ENCODE measurements around the gene C20orf204. TPM values are rescaled to one million over a fixed set of nuclear protein-coding genes. Genes with fewer than 3 reads are reported as not detected.

The C20orf204 gene, protein sequence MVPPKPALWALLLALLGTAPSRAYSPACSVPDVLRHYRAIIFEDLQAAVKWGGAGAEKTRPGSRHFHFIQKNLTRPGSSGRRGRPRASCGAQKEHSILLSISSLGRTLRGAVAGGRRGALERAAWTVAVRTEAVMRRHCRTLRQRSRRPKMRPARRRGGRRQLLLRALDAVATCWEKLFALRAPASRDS
- under 0.01 and 0.04 TPM in 2 replicates for total RNA-seq

DNA sequence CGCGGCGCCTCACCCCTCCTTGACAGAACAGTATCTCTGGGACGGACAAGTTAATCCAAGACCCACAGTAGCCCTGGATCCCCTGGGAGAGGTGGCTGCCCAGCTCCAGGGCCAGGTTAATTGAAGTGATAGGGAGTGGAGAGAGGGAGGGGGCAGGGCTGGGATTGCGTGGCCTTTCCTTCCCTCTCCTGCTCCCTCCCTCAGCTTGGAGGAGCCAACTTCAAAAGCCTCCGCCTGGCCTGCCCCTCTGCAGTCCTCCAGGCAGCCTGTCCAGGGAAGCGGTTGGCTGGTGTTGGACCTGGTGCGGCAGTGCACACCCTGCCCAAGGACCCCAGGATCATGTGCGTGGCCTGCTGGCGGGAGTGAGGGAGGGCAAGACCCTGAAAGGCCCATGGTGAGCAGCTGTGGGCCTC is at the start of gene C20orf204:
C20orf204 (plus strand) TSS at position 250 of the 413 bp plus-strand sequence; CDS start at position 392, 142 bp downstream.

DNA sequence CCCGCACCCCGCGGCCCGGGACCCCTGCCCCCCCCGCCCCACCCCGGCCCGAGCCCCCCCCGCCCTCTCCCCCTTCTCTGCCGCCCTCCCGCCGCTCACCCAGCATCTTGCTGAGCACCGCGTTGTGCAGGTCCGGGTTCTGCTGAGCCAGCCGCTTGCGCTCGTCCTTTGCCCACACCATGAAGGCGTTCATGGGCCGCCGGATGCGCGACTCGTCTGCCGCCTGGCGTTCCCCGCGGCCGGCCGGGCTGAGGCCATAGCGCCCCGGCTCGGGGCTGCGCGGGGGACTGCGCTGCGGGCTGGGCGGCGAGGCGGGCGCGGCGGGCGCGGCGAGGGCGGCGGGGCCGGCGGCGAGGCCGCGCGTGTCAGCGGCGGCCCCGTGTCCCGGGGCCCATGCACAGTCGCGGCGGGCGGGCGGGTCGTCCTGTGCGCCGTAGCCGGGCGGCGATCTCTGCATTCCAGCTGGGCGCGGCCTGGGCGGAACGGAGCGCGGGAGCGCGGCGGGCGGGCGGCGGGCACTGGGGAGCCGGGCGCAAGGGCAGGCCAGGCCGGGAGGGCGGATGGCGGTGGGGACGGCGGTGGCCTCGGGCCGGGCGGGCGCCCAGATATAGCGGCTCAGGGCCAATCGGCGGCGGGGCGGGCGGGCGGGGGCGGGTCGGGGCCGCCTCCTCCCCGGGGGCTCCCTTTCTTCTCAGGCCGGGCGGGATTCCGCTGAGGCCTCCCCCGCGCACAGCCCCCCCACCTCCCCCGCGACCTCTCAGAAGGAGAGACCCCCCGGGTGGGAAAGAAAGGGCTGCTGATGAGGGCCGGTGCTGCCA is 13.3 kb downstream of the C20orf204 start, which contains the start of gene SOX18:
SOX18 (minus strand) TSS at position 580 of the 818 bp plus-strand sequence; CDS start at position 457, 123 bp downstream.

DNA sequence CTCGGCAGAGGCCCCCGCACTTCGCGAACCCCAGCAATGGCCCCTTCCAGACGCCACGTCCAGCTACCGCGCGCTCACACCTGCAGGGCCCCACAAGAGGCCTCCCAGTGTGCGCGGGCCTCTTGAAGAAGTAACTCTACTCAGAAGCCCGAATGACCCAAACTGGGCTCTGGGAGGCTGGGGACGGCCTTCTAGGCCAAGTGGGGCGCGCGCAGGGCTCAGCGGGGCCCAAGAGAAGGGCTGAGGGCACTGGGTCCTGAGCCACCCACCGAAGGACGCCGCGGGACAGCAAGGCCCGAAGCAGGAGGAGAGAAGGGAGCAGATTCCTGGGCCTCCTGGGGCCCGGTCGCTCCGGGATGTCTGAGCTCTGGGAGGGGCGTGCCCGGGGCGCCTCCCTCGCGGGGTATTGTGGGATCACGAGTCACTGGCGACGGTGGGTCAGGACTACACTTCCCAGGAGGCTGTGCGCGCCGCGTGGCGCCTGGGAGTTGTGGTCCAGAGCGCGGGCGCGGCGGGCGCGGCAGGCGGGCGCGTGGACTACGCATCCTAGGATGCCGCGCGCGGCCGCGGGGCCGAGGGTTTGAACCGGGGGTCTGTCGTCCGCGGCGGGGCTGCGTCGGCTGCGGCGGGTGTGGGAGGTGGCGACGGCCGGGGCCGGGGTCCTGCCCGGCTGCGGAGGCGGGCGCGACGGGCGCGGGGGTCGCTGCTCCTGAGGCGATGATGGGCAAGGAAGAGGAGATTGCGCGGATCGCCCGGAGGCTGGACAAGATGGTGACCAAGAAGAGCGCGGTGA is 26.8 kb downstream of the C20orf204 start, which contains the start of gene TCEA2:
TCEA2 (plus strand) TSS at position 603 of the 793 bp plus-strand sequence; CDS start at position 718, 115 bp downstream.

DNA sequence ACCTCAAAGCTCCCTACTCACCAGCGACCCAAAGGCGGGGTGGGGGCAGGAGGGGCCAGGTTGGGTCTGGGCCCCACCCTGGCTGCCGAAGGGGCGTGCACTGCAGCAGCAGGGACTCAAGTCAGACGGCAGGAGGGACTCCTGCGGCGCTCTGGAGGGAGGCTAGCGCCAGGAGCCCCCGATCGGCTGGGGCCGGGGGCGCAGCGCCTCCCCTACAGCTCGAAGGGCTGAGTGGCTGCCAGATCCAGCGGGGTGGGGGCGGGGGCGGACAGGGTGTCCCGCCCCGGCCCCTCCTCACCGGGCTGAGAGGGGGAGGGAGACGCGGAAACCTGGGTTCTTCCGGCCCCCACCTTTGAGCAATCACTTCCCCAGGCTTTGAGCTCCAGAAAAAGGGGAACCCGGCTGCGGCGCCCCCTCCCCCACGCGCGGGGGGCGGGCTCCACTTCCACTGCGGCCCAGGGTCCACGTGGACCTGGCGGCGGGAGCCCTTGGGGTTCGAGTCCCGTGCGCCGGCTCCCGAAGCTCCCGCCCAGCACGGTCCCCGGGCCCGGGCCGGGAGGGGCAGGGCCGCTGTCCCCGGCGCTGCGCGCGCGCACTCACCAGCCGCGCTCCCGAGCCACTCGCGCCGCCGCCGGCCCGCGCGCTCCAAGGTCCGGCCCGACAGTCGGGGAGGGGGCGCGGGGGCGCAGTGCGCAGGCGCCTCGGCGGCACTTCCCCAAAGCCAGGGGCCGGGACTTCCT is 43.5 kb downstream of the C20orf204 start, which contains the start of gene RGS19:
RGS19 (minus strand) TSS at position 246 of the 740 bp plus-strand sequence. CDS start 2,632 bp downstream, outside the sequence.

DNA sequence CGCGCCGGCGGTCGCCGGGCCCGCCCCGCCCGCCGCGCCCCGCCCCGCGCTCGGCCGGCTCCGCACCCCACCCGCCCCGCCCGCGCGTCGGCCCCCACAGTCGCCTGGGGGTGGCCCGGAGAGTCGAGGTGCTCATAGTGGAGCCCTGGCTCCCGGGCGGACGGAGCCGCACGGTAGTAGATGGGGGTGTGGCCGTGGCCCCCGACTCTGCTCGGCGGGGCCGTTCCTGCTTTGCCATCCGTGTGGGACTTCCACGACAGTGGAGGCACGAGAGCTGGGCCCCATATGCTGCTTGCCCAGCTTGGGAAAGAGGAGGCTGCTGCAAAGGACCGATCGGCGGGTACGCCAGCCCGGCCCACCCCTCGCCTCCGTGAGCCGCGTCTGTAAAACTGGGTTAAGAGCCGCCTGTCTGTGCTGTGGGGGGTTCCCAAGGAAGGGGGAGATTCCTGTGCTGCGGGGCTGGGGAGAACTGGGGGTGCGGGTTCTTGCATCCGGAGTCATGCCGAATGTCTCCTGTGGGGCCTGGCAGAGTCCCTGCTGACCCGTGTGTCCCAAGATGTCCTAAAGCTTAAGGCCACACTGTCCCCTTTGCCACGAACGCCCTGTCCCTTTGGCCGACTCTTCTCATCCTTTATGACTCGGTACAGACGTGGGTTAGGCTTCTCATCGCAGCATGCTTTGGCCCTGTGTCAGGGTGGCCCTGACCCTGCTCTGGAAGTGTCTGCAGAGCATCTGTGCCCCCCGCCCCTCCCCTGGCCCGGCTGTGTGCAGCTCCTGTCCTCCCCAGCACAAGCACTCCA is 44.2 kb downstream of the C20orf204 start, which contains the start of gene OPRL1:
OPRL1 (plus strand) TSS at position 70 of the 800 bp plus-strand sequence. CDS start 12,639 bp downstream, outside the sequence.

DNA sequence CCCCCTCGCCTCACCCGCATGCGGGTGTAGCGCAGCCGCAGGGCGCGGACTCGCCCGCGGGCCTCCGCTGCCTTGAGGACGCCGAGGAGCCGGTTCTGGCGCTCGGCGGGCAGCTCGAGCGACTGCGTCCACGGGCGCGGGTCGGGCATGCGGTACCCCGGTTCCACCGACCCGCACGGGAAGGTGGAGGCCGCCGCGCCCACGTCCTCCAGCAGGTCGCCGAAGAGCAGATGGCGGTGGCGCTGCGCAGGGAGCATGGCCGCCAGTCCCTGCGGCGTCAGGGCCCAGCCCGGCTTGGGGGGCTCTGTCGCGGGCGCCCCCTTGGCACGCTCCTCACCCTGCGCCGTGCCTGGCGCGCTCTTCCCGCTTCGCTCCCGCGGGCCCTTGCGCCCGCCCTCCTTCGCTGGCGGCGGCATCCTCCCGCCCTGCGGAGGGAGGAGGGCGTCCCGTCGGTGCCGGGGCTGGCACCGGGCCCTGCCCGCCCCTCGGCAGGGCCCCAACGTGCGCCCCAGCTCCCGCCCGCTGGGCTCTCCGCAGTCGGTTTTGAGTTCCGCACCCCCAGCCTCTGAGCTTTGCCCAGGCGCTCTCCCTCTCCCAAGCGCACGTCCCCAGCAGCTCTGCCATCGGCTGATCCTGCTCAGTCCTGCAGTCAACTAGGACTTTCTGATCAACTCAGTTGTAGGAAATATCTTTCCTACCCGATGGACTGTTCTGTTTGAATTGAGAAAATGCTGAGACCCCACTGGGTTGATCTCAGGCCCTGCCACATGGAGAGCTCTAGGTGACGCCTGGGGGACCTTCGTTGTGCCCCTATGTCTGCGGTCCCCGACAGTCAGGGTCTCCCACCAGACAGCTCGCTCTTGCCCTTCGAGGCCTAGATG is 48.1 kb downstream of the C20orf204 start, which contains the start of gene LKAAEAR1:
LKAAEAR1 (minus strand) TSS at position 595 of the 881 bp plus-strand sequence; CDS start at position 416, 179 bp downstream.

Other genes with a start within 250 kb of the C20orf204 start
- gene ZBTB46, start 204.9 kb upstream of the C20orf204 start, total RNA-seq = 0.23 and 0.78 TPM in 2 replicates
- gene ABHD16B, start 174.7 kb upstream of the C20orf204 start, total RNA-seq = not detected in 2 replicates
- gene TPD52L2, start 170.9 kb upstream of the C20orf204 start, total RNA-seq = 146 and 151 TPM in 2 replicates
- 61.3 and 64.2 TPM in 2 replicates for gene DNAJC5, start 141.1 kb upstream of the C20orf204 start, total RNA-seq
- gene UCKL1, start 79.8 kb upstream of the C20orf204 start, total RNA-seq = 21.4 and 27.6 TPM in 2 replicates
- gene ZNF512B, start 66.3 kb upstream of the C20orf204 start, total RNA-seq = 5.4 and 6.8 TPM in 2 replicates
- gene SAMD10, start 56.5 kb upstream of the C20orf204 start, total RNA-seq = 1.8 and 3.0 TPM in 2 replicates
- gene PRPF6, start 55.0 kb upstream of the C20orf204 start, total RNA-seq = 28.6 and 39.1 TPM in 2 replicates
- not detected in 2 replicates for gene SOX18, start 13.5 kb downstream of the C20orf204 start, total RNA-seq
- 5.0 and 15.7 TPM in 2 replicates for gene TCEA2, start 27.0 kb downstream of the C20orf204 start, total RNA-seq
- gene RGS19, start 43.3 kb downstream of the C20orf204 start, total RNA-seq = 20.8 and 20.9 TPM in 2 replicates
- gene OPRL1, start 43.9 kb downstream of the C20orf204 start, total RNA-seq = 0.30 and 0.55 TPM in 2 replicates
- 2.6 TPM in 1 of 2 replicates, not detected in the other for gene LKAAEAR1, start 48.2 kb downstream of the C20orf204 start, total RNA-seq
- gene NPBWR2, start 71.4 kb downstream of the C20orf204 start, total RNA-seq = not detected in 2 replicates
- gene MYT1, start 128.3 kb downstream of the C20orf204 start, total RNA-seq = not detected in 2 replicates
- 20.2 and 30.2 TPM in 2 replicates for gene PCMTD2, start 219.6 kb downstream of the C20orf204 start, total RNA-seq

All from hair follicular keratinocyte (primary cell).